ENCODE measurements around the gene TMEM176B.

The TMEM176B gene

GRCh38 chr7:150746921-150747320 is 53.2 kb downstream of the TMEM176B start:
- no peak for DNase-seq

- DNase-seq: no peak
Observed at GRCh38 chr7:150745876-150746275, 54.3 kb downstream of the TMEM176B start.

- DNase-seq: no peak
Observed at GRCh38 chr7:150745086-150745485, 55.1 kb downstream of the TMEM176B start.

GRCh38 chr7:150744041-150744656 is 56.0 kb downstream of the TMEM176B start:
- no peak for DNase-seq

- DNase-seq: no peak
Observed at GRCh38 chr7:150742286-150742968, 57.7 kb downstream of the TMEM176B start.

Data from NCI-H1930 (cell line).